T follicular helper cell (primary cell): Measurements from ENCODE around the gene NELL2.
"Not testable (repeated sequence)": the region's sequence is repeated elsewhere in the genome, so short reads cannot be mapped to it uniquely, and the experiment has no call there.

Source experiments
- DNase-seq: peaks from one replicate; pipeline ENCODE4 v3.0.0-alpha.2; 2020; ENCODE audit warnings: low read depth

NELL2 gene

GRCh38 chr12:44847888-44848702 is 28.0 kb downstream of the NELL2 start:
- peak; percentile 60 for DNase-seq

DNA sequence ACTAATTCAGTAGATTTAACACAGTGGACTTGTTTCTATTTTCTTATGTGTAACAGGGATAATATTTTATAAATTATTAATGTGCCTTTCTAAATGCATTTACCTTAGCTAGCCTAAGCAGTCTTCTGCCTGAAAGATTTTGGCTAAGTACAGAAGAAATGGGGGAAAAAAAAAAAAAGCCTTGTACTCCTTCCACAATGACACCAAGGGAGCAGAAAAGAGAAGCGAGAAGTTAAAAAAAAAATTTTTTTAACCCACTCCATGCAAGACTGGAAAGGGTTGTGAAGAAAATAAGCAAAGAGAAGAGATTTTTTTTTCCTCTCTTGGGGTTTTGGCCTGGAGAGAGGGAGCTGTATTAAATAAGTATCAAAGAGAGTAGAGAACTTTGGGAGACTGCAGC is 28.7 kb downstream of the NELL2 start:
- DNase-seq, result no peak

- no peak for DNase-seq
These were observed 29.3 kb downstream of the NELL2 start for GRCh38 chr12:44846826-44847225.

- DNase-seq, result no peak
These were observed 33.4 kb downstream of the NELL2 start for GRCh38 chr12:44842669-44843068.

- no peak for DNase-seq
These were observed 36.3 kb downstream of the NELL2 start for GRCh38 chr12:44839785-44840184.

DNA sequence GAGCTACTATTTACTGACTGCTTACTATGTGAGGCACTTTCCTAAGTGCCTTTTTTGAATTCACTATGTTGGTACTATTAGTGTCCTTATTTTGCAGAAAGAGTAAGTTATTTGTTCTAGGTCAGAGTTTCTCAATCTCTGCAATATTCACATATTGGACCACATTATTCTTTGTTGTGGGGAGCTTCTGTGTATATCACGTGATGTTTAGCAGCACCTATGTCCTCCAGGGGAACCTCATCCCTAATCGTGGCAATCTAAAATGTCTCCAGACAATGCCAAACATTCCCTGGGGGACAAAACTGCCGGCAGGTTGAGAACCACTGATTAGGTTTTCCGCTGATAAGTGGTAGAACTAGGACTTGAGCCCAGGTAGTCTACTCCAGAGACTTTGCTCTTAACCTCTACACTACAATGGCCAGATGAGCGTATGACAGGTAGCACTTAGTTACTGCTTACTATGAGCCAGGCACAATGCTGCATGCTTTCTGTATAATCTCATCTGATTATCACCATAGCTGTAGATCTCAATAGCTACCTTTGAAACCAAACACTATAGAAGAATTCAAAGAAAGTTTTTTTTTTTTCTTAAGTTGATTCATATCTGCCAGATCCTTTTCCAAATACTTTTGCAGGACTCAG is 38.9 kb downstream of the NELL2 start:
- DNase-seq, result no peak

- no peak for DNase-seq
These were observed 40.3 kb downstream of the NELL2 start for GRCh38 chr12:44835641-44836379.

- DNase-seq, result not testable (repeated sequence)
These were observed 41.1 kb downstream of the NELL2 start for GRCh38 chr12:44834996-44835395.

GRCh38 chr12:44833561-44833960 is 42.6 kb downstream of the NELL2 start:
- DNase-seq, result no peak

- DNase-seq, result no peak
These were observed 45.5 kb downstream of the NELL2 start for GRCh38 chr12:44830566-44831055.

GRCh38 chr12:44829045-44829444 is 47.1 kb downstream of the NELL2 start:
- DNase-seq, result no peak

DNA sequence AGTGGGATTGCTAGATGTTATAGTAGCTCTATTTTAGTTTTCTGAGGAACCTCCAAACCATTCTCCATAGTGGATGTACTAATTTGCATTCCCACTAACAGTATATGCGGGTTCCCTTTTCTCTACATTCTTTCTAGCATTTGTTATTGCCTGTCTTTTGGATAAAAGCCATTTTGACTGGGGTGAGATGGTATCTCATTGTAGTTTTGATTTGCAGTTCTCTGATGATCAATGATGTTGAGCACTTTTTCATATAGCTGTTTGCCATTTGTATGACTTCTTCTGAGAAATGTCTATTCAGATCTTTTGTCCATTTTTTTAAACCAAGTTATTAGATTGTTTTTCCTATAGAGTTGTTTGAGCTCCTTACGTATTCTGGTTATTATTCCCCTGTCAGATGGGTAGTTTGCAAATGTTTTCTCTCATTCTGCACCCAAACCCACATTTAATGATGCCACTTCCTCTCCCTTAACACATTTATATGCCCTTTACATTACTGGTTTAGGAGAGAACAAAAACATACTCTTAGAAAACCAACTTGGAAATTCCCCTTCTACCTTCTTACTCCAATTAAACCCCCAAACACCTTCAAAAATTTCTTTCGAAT is 48.2 kb downstream of the NELL2 start:
- DNase-seq, result no peak

- DNase-seq, result not testable (repeated sequence)
These were observed 54.4 kb downstream of the NELL2 start for GRCh38 chr12:44821702-44822101.

DNA sequence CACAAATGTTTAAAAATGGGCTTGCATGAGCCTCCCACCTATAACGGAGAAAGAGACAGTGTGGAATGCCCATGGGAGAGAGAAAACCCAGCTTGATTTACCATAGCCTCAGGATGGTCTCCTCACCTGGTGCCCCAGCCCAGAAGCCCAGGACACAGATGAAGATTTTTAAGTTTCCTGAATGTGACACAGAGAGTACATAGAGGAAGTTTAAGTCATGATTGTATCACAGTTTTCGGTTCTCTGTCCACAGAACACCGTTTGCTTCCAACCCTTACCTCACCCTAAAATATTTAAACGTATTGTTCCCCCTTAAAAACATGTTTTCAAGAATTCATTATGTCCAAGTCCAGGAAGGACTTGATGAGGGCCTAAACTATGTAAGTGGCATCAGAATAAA is 56.2 kb downstream of the NELL2 start:
- no peak for DNase-seq

- no peak for DNase-seq
These were observed 58.4 kb downstream of the NELL2 start for GRCh38 chr12:44817687-44818086.

DNA sequence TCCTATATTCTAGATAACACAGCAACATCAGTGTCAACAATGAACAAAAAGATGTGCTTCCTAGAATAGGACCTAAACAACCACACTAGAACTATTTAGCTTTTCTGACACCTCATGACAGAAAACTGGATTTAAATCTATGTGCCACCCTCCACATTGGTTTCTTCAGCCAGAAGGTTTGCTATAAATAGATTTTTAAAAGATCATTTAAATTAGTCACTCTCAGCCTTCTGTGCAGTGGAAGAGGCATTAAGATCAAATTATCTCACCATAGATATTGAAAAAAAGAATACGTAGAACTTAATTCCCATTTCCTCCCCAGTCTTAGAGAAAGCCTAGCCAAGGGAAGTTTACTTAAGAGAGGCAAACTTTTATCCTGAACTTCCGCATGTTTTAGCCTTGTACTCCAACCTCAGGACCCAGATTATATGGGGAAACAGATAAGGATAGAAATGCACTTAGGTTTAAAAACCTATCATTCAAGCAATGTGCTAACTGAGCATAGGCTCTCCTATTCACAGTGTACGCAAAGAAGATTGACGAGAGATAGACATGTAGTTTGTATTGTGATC is 59.6 kb downstream of the NELL2 start:
- no peak for DNase-seq

- DNase-seq, result peak; percentile 28
These were observed 64.1 kb downstream of the NELL2 start for GRCh38 chr12:44812062-44812461.

GRCh38 chr12:44804068-44804467 is 72.0 kb downstream of the NELL2 start:
- no peak for DNase-seq

DNA sequence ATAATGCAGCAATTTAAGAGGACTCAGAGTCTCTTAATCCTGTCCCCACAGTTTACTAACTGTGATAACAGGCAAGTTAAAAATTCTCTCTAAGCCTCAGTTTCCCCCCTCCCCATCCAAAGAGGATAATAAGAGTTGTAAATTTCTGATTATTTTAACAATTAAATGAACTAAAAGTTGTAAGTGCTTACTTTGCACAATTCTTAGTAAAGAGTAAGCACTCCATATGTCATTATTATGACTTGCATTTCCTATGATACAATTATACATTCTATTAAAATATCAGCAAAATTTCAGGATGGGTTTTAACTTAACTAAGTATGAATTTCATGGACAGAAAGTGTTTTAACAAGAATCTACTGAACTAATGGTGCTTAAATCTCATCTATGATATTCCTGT is 80.1 kb downstream of the NELL2 start:
- no peak for DNase-seq

DNA sequence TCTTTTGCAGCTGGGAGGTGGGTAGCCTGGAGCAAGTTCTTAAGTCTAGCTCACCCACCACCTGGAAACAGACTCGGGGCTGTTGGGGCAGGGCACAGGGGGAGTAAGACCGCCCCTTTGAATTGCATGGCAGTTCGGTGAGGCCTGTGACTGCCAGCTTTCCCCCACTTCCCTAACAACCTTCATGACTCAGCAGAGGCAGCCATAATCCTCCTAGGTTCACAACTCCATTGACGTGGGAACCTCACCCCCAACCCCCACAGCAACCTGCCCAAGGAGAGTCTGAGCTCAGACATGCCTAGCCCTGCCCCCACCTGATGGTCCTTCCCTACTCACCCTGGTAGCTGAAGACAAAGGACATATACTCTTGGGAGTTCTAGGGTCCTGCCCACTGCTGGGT is 87.4 kb downstream of the NELL2 start:
- no peak for DNase-seq

- DNase-seq, result no peak
These were observed 95.8 kb downstream of the NELL2 start for GRCh38 chr12:44780221-44780790.

GRCh38 chr12:44779766-44780165 is 96.3 kb downstream of the NELL2 start:
- DNase-seq, result no peak
